NCI-H510A treated with DMSO at 0.1 percent for 48 hours (cell line): ENCODE data around the gene NTN1.

Source experiments
- DNase-seq: peaks from one replicate; lab custom pipeline; 2025; lab: John Stamatoyannopoulos, UW

Gene NTN1

DNA sequence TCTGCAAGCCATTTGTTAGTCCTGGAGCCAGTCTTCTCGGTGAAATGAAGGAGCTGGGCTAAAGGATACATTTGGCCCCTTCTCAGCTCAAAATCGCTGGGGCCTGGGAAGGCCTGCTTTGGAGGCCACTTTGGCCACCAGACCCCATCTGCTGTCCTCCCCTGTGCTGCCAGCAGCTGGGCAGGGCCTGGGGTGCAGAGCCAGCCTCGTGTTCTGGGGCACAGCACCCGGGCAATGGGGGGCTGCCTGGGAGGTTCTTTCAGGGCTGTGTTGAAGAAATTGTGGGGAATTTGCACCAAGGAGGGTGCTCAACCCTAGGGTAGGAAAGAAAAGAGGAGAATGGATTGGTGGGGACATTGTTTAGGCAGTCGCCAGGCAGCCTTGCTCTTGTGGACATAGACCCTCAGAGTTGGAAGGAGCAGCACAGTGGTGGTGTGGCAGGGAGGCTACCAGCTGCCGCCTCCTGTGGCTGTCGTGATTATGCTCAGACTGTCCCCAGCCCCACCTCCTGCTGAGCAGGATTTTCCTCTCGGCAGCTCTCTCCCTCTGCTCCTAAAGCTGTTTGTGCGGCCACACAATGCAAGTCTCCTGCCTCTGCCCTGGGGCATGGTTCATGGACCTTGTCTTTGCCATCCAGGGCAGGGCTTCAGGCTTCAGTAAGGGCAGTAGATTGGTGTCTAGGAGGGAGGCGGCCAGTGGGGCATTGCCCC lies 174.8 kb downstream of the NTN1 start:
- no peak for DNase-seq

DNA sequence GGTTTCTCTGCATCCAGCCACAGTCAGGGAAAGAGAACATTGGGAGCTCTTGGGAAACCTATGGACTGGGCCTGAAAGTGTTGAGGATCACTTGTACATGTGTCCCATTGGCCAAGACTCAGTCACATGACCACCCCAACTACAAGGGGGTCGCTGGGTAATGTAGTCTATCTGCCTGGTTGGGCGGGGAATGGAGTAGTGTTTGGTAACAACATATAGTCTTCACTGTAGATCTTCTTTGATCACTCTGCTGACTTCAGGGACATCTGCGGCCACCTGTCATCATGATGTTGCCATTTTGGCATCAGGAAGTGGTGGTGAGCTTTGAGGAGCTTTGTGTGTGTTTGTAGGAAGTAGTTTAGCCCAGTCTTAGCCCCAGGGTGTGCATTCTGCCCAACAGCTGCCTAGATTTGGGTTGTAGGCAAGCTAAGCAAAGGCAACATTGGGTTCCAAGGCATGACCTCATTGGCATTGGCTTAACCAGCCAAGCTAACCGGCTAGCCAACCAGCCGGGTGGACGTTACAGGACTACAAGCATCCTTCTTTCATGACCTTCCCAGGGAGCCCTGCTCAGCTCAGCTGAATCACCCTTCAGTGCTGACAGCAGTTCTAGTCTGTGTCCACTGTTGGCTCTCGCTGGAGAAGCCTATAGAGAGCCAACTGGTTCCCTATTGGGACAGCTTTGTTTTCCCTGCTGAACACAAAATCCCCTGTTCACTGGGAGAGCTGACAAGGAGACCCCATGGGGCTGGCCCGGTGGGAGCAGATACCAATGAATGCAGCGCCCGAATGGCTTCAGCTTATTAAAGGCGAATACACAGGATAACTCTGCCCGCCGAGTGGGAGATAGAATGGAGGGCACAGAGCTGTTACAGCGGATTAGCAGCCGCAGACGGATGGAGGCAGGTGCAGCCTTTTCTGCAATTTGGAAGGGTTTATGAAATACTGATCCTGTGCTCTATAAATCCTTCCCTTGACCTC lies 178.6 kb downstream of the NTN1 start:
- DNase-seq, result no peak

DNA sequence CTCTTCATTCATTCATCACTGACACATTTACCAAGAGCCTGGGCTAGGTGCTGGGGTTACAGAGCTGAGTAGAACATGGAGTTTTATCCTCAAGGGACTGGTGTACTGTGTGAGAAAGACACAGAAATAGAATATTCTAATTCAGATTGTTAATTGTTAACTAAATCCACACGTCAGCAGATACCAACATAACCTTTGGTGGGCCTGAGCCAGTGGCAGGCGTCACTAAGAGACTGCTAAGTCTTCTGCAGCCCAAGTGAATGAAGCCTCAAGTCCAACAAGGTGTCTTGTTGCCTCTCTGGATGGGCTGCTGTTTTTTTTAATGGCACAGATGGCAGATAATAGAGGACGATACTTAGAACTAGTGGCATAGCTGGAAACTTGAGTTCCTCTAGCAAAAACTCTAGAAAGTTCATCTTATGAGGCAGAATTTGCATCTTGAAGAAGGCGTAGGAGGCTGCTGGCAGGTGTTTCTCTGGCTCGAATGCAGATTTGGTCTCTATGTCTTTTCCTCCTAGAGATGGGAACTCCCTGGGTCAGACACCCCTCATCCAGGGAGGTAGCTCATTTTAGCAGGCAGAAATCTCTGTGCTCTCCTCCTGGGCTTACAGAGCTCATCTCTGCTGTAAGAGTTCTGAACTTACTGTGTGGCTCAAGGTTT lies 179.5 kb downstream of the NTN1 start:
- DNase-seq, result no peak

DNA sequence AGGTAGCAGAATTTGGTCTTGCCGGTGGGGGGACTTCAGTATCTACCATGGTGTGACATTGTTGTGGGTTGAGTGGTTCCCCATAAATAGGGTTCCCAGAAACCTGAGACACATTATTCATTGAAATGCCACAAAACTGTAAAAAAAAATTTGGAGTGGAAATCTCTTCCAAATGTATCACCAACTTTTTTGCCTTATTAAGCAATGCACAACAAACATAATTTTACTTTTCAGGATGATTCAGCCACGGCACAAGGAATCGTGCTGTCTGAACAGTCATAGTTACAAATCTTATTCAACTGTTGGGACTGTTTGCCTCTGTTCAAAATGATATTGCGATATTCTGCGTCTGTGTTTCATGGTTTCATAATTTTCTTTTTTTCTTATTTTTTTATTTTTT lies 181.2 kb downstream of the NTN1 start:
- no peak for DNase-seq

DNA sequence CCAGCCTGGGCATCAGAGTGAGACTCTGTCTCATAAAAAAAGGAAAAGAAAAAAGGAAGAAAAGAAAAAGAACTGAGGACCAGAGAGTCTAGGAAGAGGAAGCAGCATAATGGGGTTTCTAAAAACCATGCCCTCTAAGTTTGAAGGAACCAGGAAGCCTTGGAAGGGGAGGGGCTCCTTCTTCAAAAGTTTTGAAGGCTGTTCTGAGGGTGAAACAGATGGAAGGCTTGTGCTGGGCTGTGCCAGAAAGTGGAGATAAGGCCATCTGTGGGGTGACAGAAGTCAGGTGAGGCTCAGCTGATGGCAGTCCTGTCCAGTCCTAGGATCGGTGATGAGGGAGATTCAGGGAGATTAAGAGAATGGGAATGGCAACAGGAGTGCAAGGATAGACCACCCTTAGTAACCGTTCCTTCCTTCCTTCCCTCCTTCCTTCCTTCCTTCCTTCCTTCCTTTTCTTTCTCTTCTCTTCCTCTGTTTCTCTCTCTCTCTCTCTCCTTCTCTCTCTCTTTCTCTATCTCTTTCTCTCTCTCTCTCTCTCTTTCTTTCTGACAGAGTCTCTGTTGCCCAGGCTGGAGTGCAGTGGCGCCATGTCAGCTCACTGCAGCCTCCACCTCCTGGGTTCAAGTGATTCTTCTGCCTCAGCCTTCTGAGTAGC lies 182.6 kb downstream of the NTN1 start:
- DNase-seq, result no peak

DNA sequence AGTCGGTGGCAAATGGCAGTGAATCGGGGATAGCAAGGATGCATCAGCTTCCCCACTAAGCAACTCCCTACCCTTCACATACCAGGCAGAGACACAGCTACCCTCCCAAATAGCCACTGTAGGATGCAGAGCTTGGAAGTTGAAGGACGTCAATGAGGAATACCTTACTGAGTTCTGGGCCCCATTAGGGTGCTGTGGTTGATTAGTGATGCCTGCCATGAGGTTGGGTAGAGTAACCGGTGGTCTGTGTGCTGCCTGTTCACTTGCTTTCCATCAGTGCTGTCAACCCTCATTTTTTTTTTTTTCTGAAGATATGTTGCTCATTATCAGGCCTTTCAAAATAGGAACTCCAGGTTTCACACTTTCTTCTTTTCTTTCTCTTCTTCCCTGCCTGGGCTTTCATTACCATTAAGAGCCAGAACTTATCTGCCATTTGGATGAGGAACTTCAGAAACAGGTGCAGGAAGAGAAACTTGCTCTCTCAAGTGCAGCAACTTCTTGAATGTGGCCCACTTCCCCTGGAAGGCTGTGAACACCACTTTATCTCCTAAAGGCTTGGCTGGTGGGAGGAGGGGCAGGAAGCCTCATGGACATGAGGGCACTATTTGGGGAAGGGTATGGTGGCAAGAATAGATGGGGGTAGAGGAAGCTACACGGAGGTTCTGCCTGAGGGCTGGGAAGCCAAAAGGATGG lies 183.5 kb downstream of the NTN1 start:
- DNase-seq, result no peak

DNA sequence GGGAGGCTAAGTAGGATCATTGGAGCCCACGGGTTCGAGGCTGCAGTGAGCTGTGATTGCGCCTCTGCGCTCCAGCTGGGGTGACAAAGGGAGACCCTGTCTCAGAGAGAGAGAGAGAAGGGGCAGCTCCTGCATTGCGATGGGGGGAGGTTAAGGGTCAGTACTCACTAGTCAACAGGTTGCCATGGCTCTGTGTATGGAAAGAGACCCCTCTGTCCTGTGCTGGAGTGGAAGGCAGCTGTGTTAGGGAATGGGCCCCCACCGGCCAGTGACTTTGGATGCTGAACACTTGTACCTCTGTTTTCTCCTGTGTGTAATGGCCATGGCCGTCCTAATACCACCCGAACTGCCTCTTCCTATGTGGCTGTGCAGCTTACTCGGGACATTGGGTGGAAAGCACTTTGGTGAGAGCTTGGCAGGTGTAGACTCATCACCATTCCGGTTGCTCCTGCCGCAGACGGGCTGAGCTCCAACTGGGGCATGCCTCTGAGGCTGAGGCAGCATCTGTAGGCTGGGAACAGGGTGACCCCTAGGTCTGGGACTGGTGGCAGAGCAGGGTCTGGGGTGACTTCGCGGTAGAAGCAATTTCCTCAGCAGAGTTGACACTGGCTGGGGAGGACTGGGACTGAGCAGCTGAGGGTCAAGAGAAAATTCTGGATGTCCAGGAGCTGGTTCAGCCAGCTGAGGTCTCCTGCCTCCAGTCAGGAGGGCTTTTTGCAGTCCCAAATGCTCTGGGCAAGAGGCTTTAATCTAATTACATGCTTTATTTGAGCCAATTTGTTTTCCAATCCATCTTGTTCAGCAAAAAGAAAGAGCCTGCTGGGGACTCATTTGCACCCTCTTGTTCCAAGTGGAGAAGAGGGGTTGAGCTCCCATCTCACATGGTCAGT lies 184.5 kb downstream of the NTN1 start:
- no peak for DNase-seq

DNA sequence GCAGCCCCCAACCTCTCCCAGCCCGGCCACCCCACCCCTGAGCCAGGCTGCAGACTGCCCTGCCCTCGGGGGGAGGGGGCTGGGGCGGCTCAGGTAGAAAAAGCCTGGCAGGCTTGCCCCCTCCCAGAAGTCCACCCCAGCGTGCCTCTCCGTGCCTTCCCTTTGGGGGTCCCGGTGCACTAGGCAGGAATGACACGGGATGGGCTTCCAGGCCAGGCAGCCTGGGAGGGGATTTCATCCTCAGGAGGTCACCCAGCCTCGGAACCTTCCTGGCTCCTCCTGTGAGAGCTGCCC lies 185.0 kb downstream of the NTN1 start:
- no peak for DNase-seq

DNA sequence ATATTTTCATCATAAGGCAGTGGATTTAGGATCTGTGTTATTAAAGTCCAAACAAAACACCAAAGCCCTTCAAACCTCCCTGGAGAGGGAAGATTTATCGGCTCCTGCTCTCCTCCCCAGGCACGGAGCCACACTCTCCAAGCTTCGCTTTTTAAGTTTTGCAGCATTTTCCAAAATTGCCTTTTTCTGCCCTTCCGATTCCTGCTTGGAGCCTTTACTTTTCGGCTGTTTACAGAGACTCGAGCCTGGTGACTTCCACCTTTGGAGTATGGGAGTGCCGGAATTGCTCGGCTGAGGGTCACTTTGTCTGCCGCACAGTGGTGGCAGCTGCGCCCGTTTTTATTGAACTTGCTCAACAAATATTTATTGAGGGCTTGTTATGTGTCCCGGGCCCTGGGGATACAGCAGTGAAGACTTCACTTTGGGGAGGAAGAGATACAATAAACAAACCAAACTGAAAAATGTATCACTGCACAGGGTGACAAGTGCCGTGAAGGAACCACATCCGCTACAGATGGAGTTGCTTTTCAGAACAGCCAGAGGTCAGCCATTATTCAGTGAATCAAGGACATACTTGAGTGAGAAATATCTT lies 185.5 kb downstream of the NTN1 start:
- DNase-seq, result no peak

DNA sequence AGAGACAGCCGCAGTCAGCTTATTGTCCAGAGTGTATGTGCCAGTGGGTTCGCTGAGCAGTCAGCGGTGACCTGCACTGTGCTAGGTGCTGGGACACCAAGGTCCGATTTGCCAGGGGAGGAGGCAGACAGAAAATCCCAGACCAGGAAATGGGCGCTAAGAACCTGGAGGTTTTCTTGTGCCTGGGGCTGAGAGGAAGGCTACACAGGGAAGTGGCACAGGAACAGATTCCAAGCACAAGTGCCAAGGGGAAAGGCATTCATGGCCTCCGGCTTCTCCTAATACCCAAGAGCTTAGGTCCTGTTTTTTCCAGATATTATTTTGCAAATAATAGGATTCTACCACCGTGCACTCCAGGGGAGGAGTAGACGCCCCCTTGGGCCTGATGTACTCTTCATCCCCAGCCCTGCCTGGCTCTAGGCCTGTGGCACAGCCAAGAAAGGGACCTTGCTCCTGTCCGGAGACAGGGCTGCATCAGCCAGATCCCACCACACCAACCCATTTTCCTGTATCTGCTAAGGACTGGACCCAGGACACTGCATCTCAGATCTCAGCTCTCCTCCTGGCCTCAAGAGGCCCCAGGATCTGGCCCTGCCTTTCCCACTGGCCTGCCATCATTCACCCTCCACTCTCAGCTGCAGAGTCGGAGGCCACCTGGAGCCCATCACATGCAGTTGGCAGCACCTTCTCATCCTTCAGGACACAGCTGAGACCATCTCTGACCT lies 187.2 kb downstream of the NTN1 start:
- no peak for DNase-seq

DNA sequence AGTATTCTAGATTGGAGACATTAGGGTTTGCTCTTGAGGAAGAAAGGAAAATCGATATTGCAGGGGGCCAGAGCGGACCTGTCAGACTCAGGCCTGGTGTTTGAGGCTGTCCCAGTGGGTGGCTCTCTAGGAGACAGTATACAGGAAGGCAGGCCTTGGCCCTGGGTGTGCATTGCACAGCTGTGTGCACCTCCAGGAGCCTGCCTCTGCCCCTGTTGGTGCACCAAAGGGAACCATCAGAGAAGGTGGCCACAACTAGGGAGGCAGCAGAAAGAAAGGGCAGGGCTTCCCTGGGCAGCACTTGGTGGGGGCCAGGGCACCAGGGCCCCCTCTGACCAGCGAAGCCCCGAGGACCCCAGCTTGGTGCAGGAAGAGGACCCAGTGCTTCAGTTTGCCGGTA lies 188.0 kb downstream of the NTN1 start:
- no peak for DNase-seq

DNA sequence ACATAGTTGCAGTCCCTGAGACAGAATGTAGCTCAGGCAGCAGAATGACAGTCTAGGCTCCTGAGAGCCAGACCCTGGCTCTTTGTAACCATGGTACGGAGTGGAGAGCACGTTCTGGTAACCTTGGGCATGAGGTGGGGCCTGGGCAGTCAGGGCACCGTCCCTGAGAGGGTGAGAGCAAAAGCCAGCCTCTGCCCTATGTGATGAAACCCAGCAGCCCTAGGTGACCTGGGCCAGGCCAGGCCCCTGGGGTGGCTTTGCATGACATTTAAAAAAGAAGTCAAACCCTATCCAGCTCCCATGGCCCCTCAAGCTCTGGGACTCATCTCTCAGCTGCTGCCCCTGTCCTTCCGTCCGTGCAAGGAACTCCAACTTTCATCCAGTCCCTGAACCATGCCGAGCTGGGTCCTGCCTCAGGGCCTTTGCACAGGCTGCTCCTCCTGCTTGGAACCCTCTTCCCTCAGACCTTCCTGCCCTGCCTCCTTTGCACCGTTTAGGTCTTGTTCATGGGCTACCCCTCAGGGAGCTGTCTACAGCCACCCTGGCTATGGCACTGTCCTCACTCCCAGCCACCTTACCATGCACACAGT lies 188.6 kb downstream of the NTN1 start:
- no peak for DNase-seq

DNA sequence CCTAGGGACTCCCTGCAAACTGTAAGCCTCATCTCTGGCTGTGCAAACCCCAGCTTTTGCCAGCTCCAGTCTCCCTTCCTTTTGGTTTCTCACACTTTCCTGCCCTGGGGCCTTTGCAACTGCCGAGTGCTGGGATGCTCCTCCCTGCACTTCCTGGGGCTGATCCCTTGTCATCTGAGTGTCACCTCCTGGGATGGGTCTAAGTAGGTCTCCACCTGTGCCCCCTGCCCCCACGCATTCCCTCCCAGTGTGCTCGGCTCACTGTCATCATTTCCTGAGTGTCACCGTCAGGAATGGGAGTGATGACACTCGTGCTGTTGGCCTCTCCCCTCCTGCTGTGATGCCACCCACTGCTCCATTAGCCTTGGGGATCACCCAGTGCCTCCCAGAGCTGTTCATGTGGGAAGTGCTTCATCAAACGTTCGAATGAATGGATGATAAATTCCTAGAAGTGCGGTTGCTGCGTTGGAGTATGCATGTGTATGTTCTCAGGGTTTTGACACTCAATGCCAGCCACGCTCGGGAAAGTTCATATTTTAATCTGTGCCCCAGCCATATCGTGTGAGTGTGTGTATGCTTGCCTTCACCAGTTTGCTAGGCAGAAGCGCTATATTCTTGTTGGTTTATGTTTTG lies 189.9 kb downstream of the NTN1 start:
- DNase-seq, result no peak

DNA sequence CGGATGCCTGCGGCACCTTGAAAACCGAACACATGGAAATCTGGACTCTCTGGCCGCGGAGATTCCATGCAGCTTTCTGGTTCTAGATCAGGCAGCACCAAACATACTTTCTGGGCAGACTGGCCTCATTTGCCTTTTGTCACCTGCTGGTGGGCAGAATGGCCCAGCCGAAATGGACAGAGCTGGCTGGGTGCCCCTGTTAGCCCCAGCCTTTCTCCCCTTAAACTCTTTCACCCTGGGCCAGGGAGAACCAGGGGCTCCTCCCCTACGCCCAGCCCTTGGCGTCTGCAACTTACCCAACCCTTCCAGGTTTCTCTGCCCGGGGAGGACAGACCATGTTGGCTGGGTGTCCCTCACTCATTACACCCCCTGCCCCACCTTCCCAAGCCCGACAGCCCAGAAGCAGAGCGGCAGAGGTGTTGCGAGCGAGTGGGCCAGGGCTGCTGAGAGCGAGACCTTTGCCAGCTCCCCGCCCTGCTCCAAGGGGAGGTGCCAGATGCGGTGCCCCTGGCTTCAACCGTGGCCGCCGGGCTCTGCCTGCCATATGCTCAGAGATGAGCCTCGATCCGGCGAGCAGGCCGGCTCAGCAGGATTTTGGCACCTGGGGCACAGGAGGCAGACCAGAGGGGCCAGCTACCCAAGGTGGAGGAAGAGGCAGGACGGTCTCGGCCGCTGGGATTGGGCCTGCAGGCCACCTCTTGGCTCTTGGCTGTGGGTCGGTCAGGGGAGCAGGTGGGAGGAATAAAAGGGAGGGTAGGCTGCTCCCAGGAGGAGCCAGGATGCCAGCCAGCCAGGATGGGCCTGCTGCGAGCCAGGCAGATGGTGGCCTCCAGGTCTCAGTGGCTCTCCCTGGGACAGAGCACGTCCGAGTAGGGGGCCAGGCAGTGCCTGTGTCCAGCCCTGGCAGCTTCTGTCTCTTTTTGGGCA lies 191.3 kb downstream of the NTN1 start:
- no peak for DNase-seq

DNA sequence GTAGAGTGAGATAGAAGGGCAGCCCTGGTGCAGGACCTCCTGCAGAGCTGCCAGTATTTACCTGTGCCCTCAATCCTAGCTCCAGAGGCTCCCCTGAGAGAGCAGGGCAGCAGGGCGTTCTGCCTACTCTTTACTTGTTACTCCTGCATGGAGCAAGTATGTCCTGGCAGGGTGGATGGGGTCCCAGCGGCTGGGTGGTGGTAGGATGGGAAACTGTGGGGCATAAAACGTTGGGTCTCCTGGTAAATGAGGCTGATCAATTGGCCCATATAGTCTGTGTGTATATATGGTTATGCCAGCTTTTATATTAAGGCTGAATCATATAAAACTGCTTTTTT lies 192.0 kb downstream of the NTN1 start:
- no peak for DNase-seq

DNA sequence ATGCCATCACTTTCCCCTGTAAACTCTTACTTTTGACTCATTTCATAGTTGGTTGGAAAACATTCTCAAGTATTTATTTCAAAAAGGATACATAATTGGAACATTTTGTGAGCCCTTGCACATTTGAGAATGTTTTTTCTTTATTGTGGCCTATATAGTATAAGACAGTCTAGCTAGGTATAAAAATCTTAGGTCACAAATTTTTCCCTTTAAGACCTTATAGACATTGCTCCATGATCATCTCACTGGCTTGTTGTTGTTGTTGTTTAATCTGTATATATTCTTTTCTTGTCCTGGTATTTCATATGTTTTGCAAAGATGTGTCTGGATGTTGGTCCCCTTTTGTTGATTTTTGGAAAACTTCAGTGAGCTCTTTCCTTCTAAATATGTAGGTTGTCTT lies 194.2 kb downstream of the NTN1 start:
- no peak for DNase-seq

DNA sequence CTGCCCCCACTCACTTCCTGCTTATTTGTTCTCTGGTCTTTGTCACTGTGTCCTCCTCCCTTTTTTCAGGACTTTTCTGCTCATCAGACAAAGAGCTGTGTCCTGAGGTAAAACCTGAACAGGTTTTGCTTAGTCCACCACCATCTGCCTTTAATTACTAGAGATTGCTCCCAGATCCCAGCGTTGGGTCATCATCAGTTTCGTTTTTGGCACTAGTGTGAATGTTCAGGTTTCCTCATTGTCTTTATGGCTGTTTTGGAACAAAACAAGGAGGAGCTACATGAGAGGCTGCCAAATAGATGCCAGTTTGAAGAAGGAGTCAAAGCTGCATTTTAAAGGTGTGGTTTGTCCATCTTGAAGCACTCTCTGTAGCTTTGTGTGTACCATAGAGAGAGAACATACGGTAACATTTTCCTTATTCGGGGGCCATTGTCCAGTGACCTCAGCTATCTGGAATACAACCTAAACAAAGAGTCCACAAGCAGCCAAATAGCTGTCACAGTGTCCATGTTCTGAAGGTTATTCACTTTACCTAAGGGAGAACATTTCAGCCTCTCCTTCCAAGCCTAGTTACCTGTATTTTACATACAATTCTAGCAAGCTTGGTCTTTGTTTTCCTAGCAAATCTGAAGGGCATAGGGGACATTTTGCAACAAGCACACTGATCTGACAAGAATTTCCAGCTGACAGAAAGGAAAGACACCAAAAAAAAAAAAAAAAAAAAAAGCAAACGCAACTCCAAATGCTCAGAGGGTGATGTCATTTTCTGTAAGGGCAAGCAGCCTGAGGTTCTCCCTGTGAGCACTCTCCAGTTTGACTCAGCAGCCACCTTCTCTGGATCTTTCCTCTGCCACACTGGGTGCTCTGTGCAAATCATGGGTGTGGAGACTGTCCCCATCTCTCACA lies 196.1 kb downstream of the NTN1 start:
- DNase-seq, result no peak
